Activated naive CD4-positive, alpha-beta T cell treated with anti-CD3 and anti-CD28 coated beads, Interleukin-2, amount 10 ng/mL, durations not matched to agents 7 days and 5 days (primary cell): ENCODE data around the gene ADCY5.

Source experiments
- CTCF ChIA-PET: fragments of 350-600 bp; sonication (Branson Sonifier 250); formaldehyde crosslinking; loops from one replicate; lab custom pipeline; 2021; ENCODE audit warnings: antibody characterized with exemption; lab: Charles Lee
- DNase-seq: peaks from one replicate; pipeline ENCODE4 v3.0.0-alpha.2; 2020
- H3K27ac Mint-ChIP-seq: one replicate; pipeline ENCODE4 v1.8.0; 2021; ENCODE audit warnings: mild to moderate bottlenecking, moderate library complexity, mixed read lengths
- H3K27me3 Mint-ChIP-seq: one replicate; pipeline ENCODE4 v1.8.0; 2021; ENCODE audit warnings: mild to moderate bottlenecking, mixed read lengths
- H3K36me3 Mint-ChIP-seq: one replicate; pipeline ENCODE4 v1.8.0; 2021; ENCODE audit warnings: mixed read lengths
- H3K4me1 Mint-ChIP-seq: one replicate; pipeline ENCODE4 v1.8.0; 2021; ENCODE audit warnings: mixed read lengths
- H3K4me3 Mint-ChIP-seq: one replicate; pipeline ENCODE4 v1.8.0; 2021; ENCODE audit warnings: mild to moderate bottlenecking, moderate library complexity, mixed read lengths
- H3K9me3 Mint-ChIP-seq: one replicate; pipeline ENCODE4 v1.8.0; 2021; ENCODE audit warnings: mixed read lengths

The ADCY5 gene

GRCh38 chr3:123430266-123430665 is 18.6 kb downstream of the ADCY5 start:
- H3K36me3 Mint-ChIP-seq, result no peaks in the 10 kb centered on the region
- DNase-seq, result no peak
- no peaks in the 10 kb centered on the region for H3K9me3 Mint-ChIP-seq
- H3K4me1 Mint-ChIP-seq, result no peaks in the 10 kb centered on the region
- H3K4me3 Mint-ChIP-seq, result no peak overlapping the region
- H3K27ac Mint-ChIP-seq, result no peak overlapping the region
- H3K27me3 Mint-ChIP-seq, result peaks cover 25% of the 10 kb centered on the region
- CTCF ChIA-PET, result no interaction called here

- CTCF ChIA-PET, result no interaction called here
- Mint-ChIP-seq H3K4me3 (no peak overlapping the region), H3K9me3 (no peaks in the 10 kb centered on the region), H3K27ac (no peak overlapping the region), H3K27me3 (peaks cover 25% of the 10 kb centered on the region), H3K4me1 (no peaks in the 10 kb centered on the region), H3K36me3 (no peaks in the 10 kb centered on the region)
- no peak for DNase-seq
Observed at GRCh38 chr3:123429362-123430125, 19.3 kb downstream of the ADCY5 start.

GRCh38 chr3:123424999-123425712 is 23.7 kb downstream of the ADCY5 start:
- Mint-ChIP-seq H3K36me3 (no peaks in the 10 kb centered on the region), H3K4me3 (no peak overlapping the region), H3K9me3 (no peaks in the 10 kb centered on the region), H3K27me3 (peaks cover 10% of the 10 kb centered on the region), H3K27ac (no peak overlapping the region), H3K4me1 (no peaks in the 10 kb centered on the region)
- DNase-seq, result no peak
- CTCF ChIA-PET, result no interaction called here

GRCh38 chr3:123424321-123424998 is 24.4 kb downstream of the ADCY5 start:
- H3K27ac Mint-ChIP-seq, result no peak overlapping the region
- DNase-seq, result no peak
- H3K9me3 Mint-ChIP-seq, result no peaks in the 10 kb centered on the region
- no peaks in the 10 kb centered on the region for H3K4me1 Mint-ChIP-seq
- CTCF ChIA-PET, result no interaction called here
- H3K27me3 Mint-ChIP-seq, result peaks cover 6% of the 10 kb centered on the region
- no peak overlapping the region for H3K4me3 Mint-ChIP-seq
- H3K36me3 Mint-ChIP-seq, result no peaks in the 10 kb centered on the region

- Mint-ChIP-seq H3K4me1 (no peaks in the 10 kb centered on the region), H3K9me3 (no peaks in the 10 kb centered on the region), H3K36me3 (no peaks in the 10 kb centered on the region), H3K4me3 (no peak overlapping the region), H3K27me3 (peaks cover 10% of the 10 kb centered on the region), H3K27ac (no peak overlapping the region)
- CTCF ChIA-PET, result no interaction called here
- DNase-seq, result no peak
Observed at GRCh38 chr3:123423806-123424205, 25.1 kb downstream of the ADCY5 start.

- Mint-ChIP-seq H3K27me3 (peaks cover 5% of the 10 kb centered on the region), H3K27ac (no peak overlapping the region)
Observed at GRCh38 chr3:123423031-123423430, 25.9 kb downstream of the ADCY5 start.

GRCh38 chr3:123422457-123422856 is 26.4 kb downstream of the ADCY5 start:
- Mint-ChIP-seq H3K27ac (no peak overlapping the region), H3K27me3 (peaks cover 4% of the 10 kb centered on the region), H3K36me3 (no peaks in the 10 kb centered on the region), H3K4me1 (no peaks in the 10 kb centered on the region), H3K9me3 (no peaks in the 10 kb centered on the region), H3K4me3 (no peak overlapping the region)
- no peak for DNase-seq
- CTCF ChIA-PET, result no interaction called here

More at GRCh38 chr3:123423031-123423430, 25.9 kb downstream of the ADCY5 start:
- no peak for DNase-seq
- H3K9me3 Mint-ChIP-seq, result no peaks in the 10 kb centered on the region
- no peaks in the 10 kb centered on the region for H3K36me3 Mint-ChIP-seq
- no peak overlapping the region for H3K4me3 Mint-ChIP-seq
- CTCF ChIA-PET, result no interaction called here
- H3K4me1 Mint-ChIP-seq, result no peaks in the 10 kb centered on the region

- CTCF ChIA-PET, result no interaction called here
- no peaks in the 10 kb centered on the region for H3K4me1 Mint-ChIP-seq
- DNase-seq, result no peak
- no peak overlapping the region for H3K27ac Mint-ChIP-seq
- H3K9me3 Mint-ChIP-seq, result no peaks in the 10 kb centered on the region
- peaks cover 11% of the 10 kb centered on the region for H3K27me3 Mint-ChIP-seq
- H3K36me3 Mint-ChIP-seq, result no peaks in the 10 kb centered on the region
- H3K4me3 Mint-ChIP-seq, result no peak overlapping the region
Observed at GRCh38 chr3:123421353-123422174, 27.3 kb downstream of the ADCY5 start.

- no peaks in the 10 kb centered on the region for H3K9me3 Mint-ChIP-seq
- no peak for DNase-seq
- no peaks in the 10 kb centered on the region for H3K4me1 Mint-ChIP-seq
- no peaks in the 10 kb centered on the region for H3K36me3 Mint-ChIP-seq
- H3K27ac Mint-ChIP-seq, result no peak overlapping the region
- peaks cover 13% of the 10 kb centered on the region for H3K27me3 Mint-ChIP-seq
- CTCF ChIA-PET, result no interaction called here
- H3K4me3 Mint-ChIP-seq, result no peak overlapping the region
Observed at GRCh38 chr3:123420416-123420968, 28.4 kb downstream of the ADCY5 start.

GRCh38 chr3:123419850-123420297 is 29.0 kb downstream of the ADCY5 start:
- CTCF ChIA-PET, result no interaction called here
- Mint-ChIP-seq H3K36me3 (no peaks in the 10 kb centered on the region), H3K27me3 (peaks cover 13% of the 10 kb centered on the region), H3K4me1 (no peaks in the 10 kb centered on the region), H3K4me3 (no peak overlapping the region), H3K9me3 (no peaks in the 10 kb centered on the region), H3K27ac (no peak overlapping the region)
- no peak for DNase-seq

GRCh38 chr3:123419181-123419849 is 29.6 kb downstream of the ADCY5 start:
- no peaks in the 10 kb centered on the region for H3K4me1 Mint-ChIP-seq
- no peak for DNase-seq
- CTCF ChIA-PET, result no interaction called here
- peaks cover 13% of the 10 kb centered on the region for H3K27me3 Mint-ChIP-seq
- no peak overlapping the region for H3K27ac Mint-ChIP-seq
- H3K4me3 Mint-ChIP-seq, result no peak overlapping the region
- H3K36me3 Mint-ChIP-seq, result no peaks in the 10 kb centered on the region
- H3K9me3 Mint-ChIP-seq, result no peaks in the 10 kb centered on the region

GRCh38 chr3:123416647-123417046 is 32.2 kb downstream of the ADCY5 start:
- Mint-ChIP-seq H3K27me3 (peaks cover 24% of the 10 kb centered on the region), H3K4me1 (no peaks in the 10 kb centered on the region), H3K27ac (no peak overlapping the region), H3K36me3 (no peaks in the 10 kb centered on the region), H3K4me3 (no peak overlapping the region), H3K9me3 (no peaks in the 10 kb centered on the region)
- no peak for DNase-seq
- CTCF ChIA-PET, result no interaction called here

GRCh38 chr3:123416173-123416572 is 32.7 kb downstream of the ADCY5 start:
- peaks cover 24% of the 10 kb centered on the region for H3K27me3 Mint-ChIP-seq
- no peak overlapping the region for H3K27ac Mint-ChIP-seq
- H3K9me3 Mint-ChIP-seq, result no peaks in the 10 kb centered on the region
- DNase-seq, result no peak
- no peaks in the 10 kb centered on the region for H3K4me1 Mint-ChIP-seq
- CTCF ChIA-PET, result no interaction called here
- H3K36me3 Mint-ChIP-seq, result no peaks in the 10 kb centered on the region
- no peak overlapping the region for H3K4me3 Mint-ChIP-seq
